Daoy (cell line): ENCODE measurements around the gene SLC49A3. TPM values are rescaled to one million over a fixed set of nuclear protein-coding genes. Genes with fewer than 3 reads are reported as not detected.
"Not testable (repeated sequence)": the region's sequence is repeated elsewhere in the genome, so short reads cannot be mapped to it uniquely, and the experiment has no call there.

Experiments used
- DNase-seq: peaks from one replicate; pipeline ENCODE4 v3.0.0-alpha.2; 2015; ENCODE audit warnings: low read depth
- total RNA-seq: library from RNA; depleted of rRNA; stranded (reverse); fragments of >200 nt; shearing (Covaris generic); gene quantifications from 2 replicates; pipeline ENCODE4 v1.2.3, GENCODE V29; 2014

The SLC49A3 gene
- total RNA-seq, 1 experiment from 2014 or later, result not detected

DNA sequence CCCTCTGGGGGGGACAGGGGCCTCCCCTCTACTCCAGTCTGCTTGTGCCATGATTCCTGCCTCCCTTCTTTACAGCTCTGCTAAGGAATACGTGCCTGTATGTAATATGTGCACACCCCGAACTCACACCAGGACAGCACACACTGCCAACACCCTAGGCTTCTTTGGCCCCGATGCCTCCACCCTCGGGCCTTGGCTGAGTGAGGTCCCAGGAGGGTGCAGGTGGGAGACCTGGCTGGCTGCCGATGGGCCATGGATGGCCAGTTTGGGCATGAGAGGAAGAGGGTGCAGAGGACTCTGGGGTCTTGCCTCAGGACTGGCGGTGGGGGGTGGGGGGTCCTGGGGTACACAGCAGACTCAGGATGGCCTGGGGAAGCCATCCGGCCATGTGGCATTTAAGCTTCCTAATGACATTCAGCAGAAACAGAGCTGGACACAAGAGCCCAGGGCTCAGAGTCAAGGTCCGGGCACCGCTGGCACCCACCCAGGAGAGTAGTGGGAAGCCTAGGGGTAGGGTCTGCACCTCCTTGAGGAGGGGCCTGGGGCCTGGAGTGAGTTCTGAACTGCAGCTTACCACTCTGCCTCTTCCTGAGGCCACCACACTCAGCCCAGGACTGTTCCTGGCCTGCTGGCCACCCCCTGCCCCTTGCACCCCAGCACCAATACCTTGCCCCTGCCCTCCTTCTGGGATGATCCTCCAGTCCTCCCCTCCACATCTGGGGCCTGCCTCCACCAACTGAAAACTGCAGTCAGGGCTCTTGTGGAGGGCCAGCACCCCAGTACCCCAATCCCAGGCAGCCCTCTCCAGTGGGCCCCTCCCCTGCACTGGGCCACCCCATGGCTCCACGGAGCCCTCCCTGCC, 14.6 kb upstream of the SLC49A3 start:
- no peak for DNase-seq

DNA sequence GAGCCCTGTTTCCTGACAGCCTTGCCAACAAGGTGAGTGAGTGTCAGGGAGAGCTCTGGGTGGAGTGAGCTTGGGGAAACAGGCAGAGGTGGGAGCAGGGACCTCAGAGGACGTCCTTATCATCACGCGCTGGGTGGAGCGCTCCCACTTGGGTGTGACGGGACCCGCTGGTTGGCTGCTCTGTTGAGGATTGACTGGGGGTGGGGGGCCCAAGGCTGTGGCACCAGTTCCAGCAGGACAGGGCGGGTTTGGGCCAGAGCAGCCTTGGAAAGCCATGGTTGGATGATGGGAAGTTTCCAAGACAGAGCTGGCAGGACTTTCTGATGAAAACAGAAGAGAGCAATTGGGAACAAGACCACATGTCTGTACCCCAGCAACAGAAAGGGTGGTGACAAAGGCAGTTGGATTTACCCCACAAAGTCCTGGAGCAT, 13.7 kb upstream of the SLC49A3 start:
- DNase-seq, result no peak

DNA sequence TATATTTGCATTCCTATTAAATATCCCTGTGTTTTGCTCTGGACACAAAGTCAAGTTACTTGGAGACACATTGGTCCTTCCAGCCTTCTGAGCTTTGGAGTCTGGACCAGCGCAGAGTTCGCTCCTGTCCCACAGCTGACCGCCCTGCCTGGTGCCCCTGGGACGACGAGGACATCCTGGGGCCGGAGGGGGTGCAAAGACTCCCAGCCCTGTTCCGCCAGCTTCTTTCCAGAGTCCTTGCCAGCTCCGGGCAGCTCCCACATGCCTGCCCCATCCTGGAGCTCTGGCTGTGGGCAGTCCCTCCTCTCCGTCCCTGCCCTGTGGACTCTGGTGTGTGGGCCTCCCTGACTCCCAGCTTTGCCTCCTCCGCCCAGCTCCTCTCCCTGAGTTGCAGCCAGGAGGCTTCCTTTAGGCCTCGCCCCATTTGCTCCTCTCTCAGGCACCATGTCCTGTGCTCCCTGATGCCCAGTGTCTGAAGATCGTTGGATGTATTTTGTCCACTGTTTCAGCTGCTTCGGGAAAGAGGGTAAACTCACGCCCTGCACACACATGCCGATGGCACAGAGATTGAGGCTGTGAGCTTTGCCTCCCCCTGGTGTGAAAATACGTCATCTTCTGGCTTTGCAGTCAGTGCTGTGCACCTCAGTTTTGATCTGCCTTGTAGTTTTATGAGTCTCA, 11.8 kb upstream of the SLC49A3 start:
- no peak for DNase-seq

DNA sequence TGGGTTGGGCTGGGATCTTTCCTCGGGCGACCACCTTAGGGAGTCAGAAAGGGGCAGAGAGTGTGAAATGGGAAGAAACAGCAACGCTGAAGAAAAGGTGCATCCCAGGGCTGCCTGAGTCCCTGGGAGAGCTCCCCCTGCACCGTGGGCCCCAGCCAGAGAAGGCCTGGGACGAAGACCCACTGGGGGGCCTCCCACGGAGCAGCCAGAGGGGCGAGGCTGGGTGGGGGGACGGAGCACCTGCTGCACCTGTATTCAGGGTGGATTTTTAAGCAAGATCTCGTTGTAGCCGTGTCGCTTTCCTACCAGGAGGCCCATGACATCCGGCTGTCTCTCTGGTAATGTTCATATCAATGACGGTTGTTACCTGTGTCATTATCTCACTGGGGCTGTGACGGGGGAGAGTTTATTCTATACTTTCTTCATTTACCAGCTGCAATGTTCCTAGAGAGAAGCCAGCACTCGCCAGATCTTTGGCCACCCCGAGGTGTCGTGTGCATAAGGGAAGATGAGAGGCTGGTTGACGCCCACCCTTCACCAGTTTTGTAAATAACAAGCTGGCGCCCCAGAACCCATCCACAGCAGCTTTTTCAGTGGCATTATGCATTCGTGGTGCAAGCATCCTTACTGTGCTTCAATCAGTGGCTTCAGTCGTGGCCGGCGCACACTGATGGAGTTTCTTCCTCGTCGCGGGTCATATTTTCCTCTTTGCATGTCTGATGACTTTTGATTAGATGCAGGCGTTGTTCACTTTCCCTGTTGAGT, 11.0 kb upstream of the SLC49A3 start:
- DNase-seq, result no peak

DNA sequence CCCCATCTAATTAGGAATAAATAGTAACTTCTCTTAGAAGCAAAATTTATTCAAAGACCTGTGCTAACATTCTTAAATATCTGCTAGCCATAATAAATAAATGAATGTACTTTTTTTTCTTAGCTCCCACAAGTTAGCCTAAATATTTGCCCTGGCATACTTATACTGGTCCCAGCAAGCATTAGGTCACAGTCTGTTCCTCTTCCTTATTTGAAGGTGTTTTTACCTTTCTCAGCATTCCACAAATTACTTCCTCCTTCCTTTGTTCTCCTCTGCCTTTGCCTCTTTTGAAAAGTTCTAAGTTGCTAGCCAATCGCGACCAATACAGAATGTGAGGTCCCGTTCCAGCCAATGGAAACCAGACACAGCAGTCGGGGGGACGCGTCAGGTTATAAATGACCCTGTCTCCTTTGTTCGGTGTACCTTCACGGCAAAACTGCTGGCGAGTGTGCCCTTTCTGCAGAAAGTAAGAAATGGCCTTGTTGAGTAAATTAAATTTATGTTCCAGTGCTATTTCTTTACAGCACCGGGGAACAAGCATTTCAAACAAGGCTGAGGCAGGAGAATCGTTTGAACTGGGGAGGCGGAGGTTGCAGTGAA, 5.5 kb upstream of the SLC49A3 start:
- DNase-seq, result not testable (repeated sequence)

DNA sequence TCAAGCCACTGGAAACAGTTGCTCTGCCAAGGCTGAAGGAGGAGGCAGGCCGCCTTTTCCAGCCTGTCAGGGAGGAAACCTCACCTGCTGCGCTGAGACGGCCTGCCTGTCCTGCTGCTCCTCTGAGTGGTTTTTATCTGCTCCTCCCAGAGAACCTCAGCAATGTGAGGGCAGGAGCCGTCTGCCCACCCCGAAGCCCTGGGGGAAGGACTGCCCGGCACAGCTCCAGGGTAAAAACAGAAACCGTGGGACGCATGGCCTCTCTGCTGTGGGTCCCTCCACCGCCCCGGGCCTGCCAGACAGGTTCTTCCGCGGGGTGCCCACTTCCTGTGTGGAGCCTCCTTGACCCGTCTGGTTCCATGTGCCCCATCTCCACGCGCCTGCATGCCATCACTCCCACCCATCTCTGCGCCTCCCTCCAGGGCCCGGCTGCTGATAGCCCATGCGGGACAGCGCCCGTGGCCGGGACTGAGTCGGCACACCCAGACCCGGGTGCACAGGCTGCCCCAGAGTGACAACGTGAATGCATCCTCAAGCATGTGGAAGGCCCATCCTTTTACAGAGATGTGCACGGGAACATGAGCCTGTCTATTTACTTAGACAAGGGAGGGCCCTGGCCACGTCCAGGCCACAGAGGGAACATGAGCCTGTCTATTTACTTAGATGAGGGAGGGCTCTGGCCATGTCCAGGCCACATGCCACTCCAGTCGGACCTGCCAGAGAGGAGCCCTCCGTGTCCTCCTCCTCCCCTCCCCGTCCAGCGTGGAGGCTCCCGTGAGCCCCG, 4.0 kb upstream of the SLC49A3 start:
- DNase-seq, result no peak

DNA sequence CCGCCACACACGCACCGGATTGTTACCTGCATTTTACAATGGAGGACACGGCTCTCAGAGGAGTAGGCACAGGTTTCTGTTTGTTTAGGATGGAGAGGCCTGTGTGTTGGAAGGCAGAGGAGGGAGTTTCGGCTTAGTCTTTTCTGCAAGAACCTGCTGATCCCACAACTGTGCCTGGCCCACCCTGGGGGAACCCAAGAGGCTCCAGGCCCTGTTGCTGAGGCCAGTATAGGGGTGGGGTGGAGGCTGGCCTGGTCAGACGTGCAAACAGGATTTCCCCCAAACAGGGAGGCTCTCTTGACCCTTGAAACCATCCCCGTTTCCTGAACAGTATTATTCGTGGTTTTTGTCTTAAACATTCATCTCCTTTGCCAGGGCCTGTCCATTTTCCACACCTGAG, 772 bp upstream of the SLC49A3 start:
- no peak for DNase-seq

DNA sequence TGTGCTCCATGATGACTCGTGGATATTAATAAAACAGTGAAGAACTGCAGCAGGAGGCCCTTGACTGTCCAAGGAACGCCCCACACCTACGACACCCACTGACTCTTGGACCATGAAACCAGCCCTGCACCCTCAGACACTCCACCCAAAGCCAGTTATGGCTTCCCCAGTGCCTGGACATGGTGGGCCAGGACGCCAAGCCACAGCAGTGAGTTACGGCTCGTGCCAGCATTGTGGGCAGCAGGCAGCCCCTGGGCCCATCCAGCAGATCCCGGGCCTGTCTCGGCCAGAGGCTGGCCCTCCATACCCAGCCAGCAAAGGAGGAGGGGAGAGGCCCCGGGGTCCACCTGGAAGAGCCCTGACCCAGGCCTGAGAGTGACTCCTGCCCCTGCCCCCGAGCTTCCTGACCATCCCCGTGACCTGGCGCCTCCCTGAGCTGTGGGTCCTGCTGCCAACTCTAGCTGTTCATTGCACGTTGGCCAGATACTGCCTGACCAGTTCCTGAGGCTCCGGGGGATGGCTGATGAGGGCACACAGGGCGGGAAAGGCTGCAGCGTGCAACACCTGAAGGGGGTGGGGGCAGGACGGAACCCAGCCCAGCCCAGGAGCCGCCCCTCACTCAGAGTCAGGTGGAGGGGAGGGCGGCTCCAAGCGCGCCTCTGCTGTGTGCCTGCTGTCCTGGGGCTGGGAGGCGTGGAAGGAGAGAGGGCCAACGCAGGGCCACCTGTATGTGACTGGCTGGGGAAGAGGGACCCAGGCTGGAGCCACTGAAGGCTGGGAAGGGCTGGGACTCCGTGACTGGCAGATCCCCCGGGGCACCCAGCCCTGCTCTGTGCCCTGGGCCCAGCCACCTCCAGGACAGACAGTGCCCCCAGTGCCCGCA, 739 bp downstream of the SLC49A3 start:
- no peak for DNase-seq

DNA sequence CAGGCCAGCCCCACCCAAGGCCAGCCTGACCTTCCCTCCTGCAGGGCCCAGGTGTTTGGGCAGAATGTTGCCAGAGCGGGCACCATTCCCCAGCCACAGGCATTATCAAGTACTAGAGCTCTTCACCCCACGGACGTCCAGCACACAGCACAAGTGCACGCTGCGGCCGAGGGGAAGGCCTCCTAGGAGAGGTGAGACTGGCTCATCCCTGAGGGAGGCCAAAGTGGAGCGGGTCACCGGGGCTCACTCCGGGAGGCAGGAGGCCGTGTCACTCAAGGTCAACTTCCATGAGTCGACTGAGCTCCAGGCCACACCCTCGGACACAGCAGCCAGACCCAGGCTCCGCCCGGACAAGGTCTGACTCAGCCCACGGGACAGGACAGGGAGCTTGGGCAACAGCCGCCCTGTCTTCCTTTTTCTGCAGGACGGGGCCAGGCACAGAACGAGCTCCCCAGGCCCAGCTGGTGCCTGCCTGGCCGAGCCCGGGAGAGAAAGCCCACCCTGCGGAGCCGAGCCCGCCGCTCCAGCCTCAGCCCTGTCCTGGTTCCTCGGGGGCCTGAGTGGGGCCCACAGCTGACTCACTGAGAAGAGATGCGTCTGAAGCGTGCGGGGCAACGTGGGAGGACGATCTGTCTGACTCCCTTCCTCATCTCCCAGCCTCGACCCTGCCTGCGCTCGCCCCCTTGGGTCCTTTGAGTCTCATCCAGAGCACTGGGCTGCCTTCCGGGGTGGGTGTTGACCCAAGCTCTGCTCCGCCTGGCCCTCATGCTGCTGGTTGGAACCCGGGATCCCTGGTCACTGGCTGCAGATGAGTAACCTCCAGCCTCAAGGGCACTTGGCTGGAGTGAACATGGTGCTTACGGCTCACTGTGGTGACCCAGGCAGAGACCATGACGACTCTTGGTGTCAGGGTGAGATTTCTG, 1.6 kb downstream of the SLC49A3 start:
- peak; percentile 85 for DNase-seq

DNA sequence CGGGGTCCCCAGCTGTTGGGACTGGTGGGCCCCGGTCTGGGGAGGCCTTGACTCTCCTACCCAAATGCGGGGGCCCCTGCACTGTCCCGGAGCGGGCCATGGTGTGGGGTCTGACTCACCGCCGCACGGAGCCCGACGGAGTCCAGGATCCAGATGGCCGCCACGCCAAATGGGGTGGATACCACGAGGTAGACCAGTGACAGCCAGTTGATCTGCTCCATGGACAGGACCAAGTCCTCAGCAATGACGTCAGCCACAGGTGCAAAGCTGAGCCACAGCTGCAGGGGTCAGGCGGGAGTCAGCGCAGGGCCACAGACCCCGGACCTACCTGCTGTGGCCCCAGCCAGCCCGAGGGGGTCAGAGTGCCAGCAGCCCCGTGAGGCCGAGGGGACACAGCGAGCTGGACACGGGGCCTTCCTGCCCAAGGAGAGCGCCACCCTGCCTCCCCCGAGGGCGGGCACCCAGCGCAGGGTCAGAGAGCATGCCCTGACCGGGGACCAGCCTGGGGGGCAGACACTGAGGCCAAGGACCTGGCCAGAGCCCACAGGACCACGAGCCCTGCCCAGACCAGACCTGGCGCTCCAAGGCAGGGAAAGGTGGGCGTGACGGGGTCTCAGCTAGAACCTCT, 2.4 kb downstream of the SLC49A3 start:
- DNase-seq, result peak; percentile 2

DNA sequence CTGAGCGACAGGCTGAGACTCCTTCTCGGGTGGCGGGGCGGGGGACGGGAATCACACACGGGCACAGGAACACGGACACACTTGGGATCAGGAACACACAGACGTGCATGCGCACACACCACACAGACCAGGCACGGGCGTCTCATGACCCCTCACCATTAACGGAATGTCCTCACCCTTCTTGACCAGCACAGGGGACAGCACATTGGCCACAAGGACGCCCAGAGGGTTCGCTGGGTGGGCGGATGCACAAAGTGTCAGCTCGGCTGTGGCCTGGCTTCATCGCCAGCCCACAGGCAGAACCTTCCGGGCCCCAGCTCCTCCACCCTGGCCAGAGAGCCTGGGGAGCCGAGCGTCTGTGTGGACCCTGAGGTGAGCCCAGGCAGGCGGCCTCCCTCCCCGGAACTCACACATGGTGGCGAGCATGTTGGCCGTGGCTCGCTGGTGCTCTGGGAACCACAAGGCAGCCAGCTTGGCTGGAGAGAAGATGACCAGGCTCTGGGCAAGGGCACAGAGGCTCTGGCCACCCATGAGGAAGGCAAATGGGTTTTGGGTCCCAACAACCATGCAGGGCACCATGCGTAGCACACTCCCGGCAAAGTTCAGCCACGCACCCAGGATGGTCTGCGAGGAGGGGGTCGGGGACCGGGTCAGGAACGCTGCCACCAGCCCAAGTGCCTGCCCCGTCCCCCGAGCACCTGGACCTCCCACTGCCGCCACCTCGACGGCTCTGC, 3.1 kb downstream of the SLC49A3 start:
- peak; percentile 4 for DNase-seq

DNA sequence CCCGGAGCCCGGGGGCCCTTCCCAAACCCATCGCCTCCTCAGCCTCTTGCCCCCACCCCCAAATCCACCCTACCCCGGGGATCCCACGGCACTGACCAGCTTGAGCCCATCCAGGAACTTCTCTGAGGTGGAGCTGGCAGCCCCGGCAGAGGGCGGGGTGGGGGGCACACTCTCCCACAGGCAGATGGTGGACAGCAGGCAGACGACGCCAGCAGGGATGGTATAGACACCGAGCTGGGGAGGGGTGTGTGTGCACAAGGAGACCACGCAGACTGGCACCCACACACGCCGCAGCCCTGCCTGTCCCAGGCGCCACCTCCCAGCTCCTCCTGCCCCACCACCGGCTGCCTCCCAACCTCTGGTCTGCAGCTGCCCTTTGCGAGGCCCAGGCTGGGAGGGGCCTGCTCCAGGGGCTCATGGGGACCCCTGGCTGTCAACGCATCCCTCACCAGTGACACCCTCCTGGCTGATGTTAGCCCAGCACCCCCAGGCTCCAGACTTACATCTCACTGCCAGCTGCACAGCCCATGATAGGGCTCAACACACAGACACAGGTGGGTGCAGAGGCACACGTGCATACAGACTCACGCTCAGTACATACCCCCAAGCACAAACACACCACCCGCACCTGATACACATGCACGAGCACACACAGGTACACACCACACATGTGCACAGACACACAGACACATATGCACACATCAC, 4.2 kb downstream of the SLC49A3 start:
- DNase-seq, result peak; percentile 5

DNA sequence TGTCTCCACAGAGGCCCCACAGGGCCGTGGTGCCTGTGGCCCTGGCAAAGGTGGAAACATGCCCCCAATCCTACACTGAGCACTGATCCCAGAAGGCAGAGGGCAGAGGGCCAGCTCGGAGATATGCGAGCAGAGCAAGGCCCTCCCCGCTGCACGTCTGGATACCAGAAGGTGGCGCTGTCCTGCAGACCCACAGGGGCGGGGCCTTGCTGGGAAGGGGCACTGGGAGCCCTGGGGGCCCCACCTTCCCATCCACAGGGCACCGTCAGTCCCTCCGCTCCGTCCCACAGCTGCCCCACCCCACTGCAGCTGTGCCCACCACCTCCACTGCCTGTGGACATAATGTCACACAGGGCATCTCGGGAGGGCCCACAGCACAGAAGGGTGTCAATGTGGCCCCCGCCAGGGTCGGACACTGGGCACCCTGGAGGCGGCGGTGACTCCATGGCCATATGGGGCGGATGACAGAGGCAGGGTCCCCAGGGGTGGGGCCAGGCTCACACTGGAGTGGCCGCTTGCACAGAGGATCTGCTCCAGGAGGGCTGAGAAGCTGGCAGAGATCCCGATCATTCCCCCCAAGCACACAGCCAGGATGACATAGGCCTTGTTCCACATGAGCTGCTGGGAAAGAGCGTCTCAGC, 4.8 kb downstream of the SLC49A3 start:
- peak; percentile 68 for DNase-seq

DNA sequence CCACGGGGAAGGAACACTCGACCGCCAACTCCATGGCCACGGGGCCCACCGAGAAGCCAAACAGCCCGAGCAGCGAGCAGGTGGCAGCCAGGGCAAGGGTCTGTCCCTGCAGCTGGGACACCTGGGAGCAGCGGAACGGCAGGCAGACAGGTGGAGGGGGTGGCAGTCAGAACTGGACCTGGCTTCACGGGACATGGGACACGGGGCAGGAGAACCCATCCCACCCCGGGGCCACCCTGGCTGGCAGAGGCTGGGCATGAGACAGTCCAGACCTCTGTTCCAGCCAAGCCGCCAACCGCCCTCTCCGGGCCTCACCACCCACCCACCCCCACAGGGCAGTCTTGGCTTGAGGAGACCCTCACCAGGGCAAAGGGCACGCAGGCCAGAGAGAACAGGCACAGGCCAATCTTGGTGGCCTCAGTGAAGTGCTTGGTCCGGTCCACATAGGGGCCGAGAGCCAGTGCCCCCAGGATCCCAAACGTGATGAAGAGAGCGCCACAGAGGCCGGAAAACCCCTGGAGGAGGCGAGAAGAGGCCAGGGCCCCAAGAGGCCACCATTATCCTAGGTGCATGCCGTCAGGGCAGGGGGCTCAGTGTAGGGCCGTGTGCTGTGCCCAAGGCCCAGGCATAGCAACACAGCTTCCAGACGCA, 5.6 kb downstream of the SLC49A3 start:
- DNase-seq, result peak; percentile 1

DNA sequence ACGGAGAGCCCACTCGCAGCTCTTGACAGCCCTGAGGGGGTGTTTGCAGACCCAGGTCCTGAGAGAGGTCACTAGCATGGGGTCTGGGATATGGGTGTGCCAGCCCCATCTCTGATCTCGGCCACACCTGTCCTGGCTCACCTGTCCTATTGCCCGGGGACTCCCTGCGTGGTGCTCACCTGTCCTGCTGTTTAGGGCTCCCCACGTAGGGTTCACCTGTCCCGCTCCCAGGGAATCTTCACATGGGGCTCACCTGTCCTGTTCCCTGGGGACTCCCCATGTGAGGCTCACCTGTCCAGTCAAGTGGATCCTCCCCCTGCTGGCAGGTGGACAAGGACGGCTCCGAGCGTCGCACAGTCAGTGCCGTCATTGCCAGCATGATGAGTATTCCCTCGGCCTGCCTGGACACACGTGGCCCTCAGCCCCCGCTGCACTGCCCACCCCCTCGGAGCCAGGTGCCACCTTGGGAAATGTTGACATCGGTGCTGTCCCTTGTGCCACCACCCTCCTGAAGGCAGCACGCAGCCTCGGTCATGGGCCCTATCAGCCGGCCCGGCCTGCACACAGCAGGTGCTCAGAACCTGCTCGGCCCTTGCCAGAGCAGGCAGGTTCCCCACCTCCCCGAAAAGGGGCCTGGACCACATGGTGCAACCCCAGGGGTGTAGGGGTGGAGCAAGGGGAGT, 6.3 kb downstream of the SLC49A3 start:
- peak; percentile 3 for DNase-seq
